MM.1S (cell line): ENCODE results near the gene REC8.

ENCODE experiments used
- EZH2 ChIP-seq: fragments of 300-600 bp; sonication (generic); optimal IDR thresholded peaks from 2 replicates; pipeline ENCODE3; 2017; ENCODE audit warnings: low read depth, mild to moderate bottlenecking, antibody characterized with exemption, low read length, mixed read lengths
- TF ChIP-seq, protein P1 (sequence below): fragments of 300-600 bp; sonication (generic); IDR thresholded peaks from 2 replicates; pipeline ENCODE4 v1.5.1; 2016; ENCODE audit warnings: antibody characterized with exemption, low read length, mixed read lengths

DNA sequence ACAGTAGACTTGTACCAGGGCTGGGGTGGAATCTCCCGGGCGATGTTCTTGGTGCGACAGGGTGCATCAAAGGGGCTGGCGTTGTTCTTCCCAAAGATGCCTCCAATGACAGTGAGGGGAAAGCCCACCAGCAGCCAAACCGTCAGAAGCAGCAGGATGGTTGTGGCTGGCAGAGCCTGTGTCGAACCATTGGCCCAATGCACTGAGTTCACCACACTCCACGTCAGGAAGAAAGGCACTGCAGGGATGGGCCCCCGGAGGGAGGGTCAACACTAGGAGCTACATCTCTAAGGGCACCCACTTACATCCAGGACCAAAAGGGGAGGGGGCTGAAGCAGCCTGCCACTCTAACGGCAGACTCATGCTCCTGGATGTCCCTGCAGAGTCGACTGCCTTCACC lies 18.5 kb downstream of the REC8 start:
- TF ChIP-seq EZH2 = no peak
- TF ChIP-seq, protein P1, sequence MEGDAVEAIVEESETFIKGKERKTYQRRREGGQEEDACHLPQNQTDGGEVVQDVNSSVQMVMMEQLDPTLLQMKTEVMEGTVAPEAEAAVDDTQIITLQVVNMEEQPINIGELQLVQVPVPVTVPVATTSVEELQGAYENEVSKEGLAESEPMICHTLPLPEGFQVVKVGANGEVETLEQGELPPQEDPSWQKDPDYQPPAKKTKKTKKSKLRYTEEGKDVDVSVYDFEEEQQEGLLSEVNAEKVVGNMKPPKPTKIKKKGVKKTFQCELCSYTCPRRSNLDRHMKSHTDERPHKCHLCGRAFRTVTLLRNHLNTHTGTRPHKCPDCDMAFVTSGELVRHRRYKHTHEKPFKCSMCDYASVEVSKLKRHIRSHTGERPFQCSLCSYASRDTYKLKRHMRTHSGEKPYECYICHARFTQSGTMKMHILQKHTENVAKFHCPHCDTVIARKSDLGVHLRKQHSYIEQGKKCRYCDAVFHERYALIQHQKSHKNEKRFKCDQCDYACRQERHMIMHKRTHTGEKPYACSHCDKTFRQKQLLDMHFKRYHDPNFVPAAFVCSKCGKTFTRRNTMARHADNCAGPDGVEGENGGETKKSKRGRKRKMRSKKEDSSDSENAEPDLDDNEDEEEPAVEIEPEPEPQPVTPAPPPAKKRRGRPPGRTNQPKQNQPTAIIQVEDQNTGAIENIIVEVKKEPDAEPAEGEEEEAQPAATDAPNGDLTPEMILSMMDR = no peak
